ENCODE results near the gene WDR1.

The WDR1 gene

GRCh38 chr4:10109995-10110670, 6.5 kb downstream of the WDR1 start:
- Histone ChIP-seq H3K9ac (ENCODE audit: low read length) (no peak overlapping the region), H3K9me3 (ENCODE audit: low read length) (no peaks in the 10 kb centered on the region), H3K4me1 (ENCODE audit: insufficient read depth, low read length) (peaks cover 100% of the 10 kb centered on the region), H3K4me3 (ENCODE audit: low read depth in 1 of 2, low read length in 2 of 2) (peak overlapping the region in 1 of 2 donors; percentile 12), H3K27ac (ENCODE audit: low read depth, low read length) (peak overlapping the region; percentile 37), H3K36me3 (ENCODE audit: insufficient read depth, low read length) (peaks cover 75% of the 10 kb centered on the region), H3K27me3 (ENCODE audit: control insufficient read depth in 1 of 2, insufficient read depth in 2 of 2, low read length in 2 of 2) (no peaks in the 10 kb centered on the region)

GRCh38 chr4:10108818-10109783, 7.5 kb downstream of the WDR1 start:
- H3K4me1 ChIP-seq (ENCODE audit: insufficient read depth, low read length): peaks cover 100% of the 10 kb centered on the region
- no peaks in the 10 kb centered on the region for H3K27me3 ChIP-seq (ENCODE audit: control insufficient read depth in 1 of 2, insufficient read depth in 2 of 2, low read length in 2 of 2)
- H3K36me3 ChIP-seq (ENCODE audit: insufficient read depth, low read length): peaks cover 67% of the 10 kb centered on the region
- H3K27ac ChIP-seq (ENCODE audit: low read depth, low read length): peak overlapping the region; percentile 51
- H3K4me3 ChIP-seq (ENCODE audit: low read depth in 1 of 2, low read length in 2 of 2): peak overlapping the region in 1 of 2 donors; percentile 10
- no peak overlapping the region for H3K9ac ChIP-seq (ENCODE audit: low read length)
- H3K9me3 ChIP-seq (ENCODE audit: low read length): no peaks in the 10 kb centered on the region

- H3K4me1 ChIP-seq (ENCODE audit: insufficient read depth, low read length): peaks cover 100% of the 10 kb centered on the region
- no peak overlapping the region for H3K9ac ChIP-seq (ENCODE audit: low read length)
- peak overlapping the region; percentile 59 for H3K27ac ChIP-seq (ENCODE audit: low read depth, low read length)
- H3K27me3 ChIP-seq (ENCODE audit: control insufficient read depth in 1 of 2, insufficient read depth in 2 of 2, low read length in 2 of 2): no peaks in the 10 kb centered on the region
- peak overlapping the region in 1 of 2 donors; percentile 37 for H3K4me3 ChIP-seq (ENCODE audit: low read depth in 1 of 2, low read length in 2 of 2)
- H3K36me3 ChIP-seq (ENCODE audit: insufficient read depth, low read length): peaks cover 60% of the 10 kb centered on the region
- no peaks in the 10 kb centered on the region for H3K9me3 ChIP-seq (ENCODE audit: low read length)
These were observed 8.2 kb downstream of the WDR1 start for GRCh38 chr4:10108391-10108790.

GRCh38 chr4:10107111-10108091, 9.2 kb downstream of the WDR1 start:
- Histone ChIP-seq H3K9ac (ENCODE audit: low read length) (no peak overlapping the region), H3K36me3 (ENCODE audit: insufficient read depth, low read length) (peaks cover 58% of the 10 kb centered on the region), H3K4me3 (ENCODE audit: low read depth in 1 of 2, low read length in 2 of 2) (peak overlapping the region in 1 of 2 donors; percentile 37), H3K4me1 (ENCODE audit: insufficient read depth, low read length) (peaks cover 100% of the 10 kb centered on the region), H3K27ac (ENCODE audit: low read depth, low read length) (peak overlapping the region; percentile 76), H3K27me3 (ENCODE audit: control insufficient read depth in 1 of 2, insufficient read depth in 2 of 2, low read length in 2 of 2) (no peaks in the 10 kb centered on the region), H3K9me3 (ENCODE audit: low read length) (no peaks in the 10 kb centered on the region)

GRCh38 chr4:10106421-10107039, 10.1 kb downstream of the WDR1 start:
- no peaks in the 10 kb centered on the region for H3K9me3 ChIP-seq (ENCODE audit: low read length)
- H3K9ac ChIP-seq (ENCODE audit: low read length): no peak overlapping the region
- peak overlapping the region; percentile 75 for H3K27ac ChIP-seq (ENCODE audit: low read depth, low read length)
- H3K4me3 ChIP-seq (ENCODE audit: low read depth in 1 of 2, low read length in 2 of 2): peak overlapping the region in 1 of 2 donors; percentile 37
- H3K27me3 ChIP-seq (ENCODE audit: control insufficient read depth in 1 of 2, insufficient read depth in 2 of 2, low read length in 2 of 2): no peaks in the 10 kb centered on the region
- peaks cover 52% of the 10 kb centered on the region for H3K36me3 ChIP-seq (ENCODE audit: insufficient read depth, low read length)
- peaks cover 100% of the 10 kb centered on the region for H3K4me1 ChIP-seq (ENCODE audit: insufficient read depth, low read length)

- Histone ChIP-seq H3K4me1 (ENCODE audit: insufficient read depth, low read length) (peaks cover 100% of the 10 kb centered on the region), H3K4me3 (ENCODE audit: low read depth in 1 of 2, low read length in 2 of 2) (peak overlapping the region in 1 of 2 donors; percentile 37), H3K36me3 (ENCODE audit: insufficient read depth, low read length) (peaks cover 47% of the 10 kb centered on the region), H3K9me3 (ENCODE audit: low read length) (no peaks in the 10 kb centered on the region), H3K27me3 (ENCODE audit: control insufficient read depth in 1 of 2, insufficient read depth in 2 of 2, low read length in 2 of 2) (no peaks in the 10 kb centered on the region), H3K9ac (ENCODE audit: low read length) (no peak overlapping the region), H3K27ac (ENCODE audit: low read depth, low read length) (peak overlapping the region; percentile 75)
These were observed 10.7 kb downstream of the WDR1 start for GRCh38 chr4:10105920-10106319.

GRCh38 chr4:10105421-10105820, 11.2 kb downstream of the WDR1 start:
- H3K9me3 ChIP-seq (ENCODE audit: low read length): no peaks in the 10 kb centered on the region
- no peak overlapping the region for H3K4me3 ChIP-seq (ENCODE audit: low read depth in 1 of 2, low read length in 2 of 2)
- no peak overlapping the region for H3K9ac ChIP-seq (ENCODE audit: low read length)
- peak overlapping the region; percentile 75 for H3K27ac ChIP-seq (ENCODE audit: low read depth, low read length)
- no peaks in the 10 kb centered on the region for H3K27me3 ChIP-seq (ENCODE audit: control insufficient read depth in 1 of 2, insufficient read depth in 2 of 2, low read length in 2 of 2)
- H3K4me1 ChIP-seq (ENCODE audit: insufficient read depth, low read length): peaks cover 100% of the 10 kb centered on the region
- H3K36me3 ChIP-seq (ENCODE audit: insufficient read depth, low read length): peaks cover 42% of the 10 kb centered on the region

- no peak overlapping the region for H3K4me3 ChIP-seq (ENCODE audit: low read depth in 1 of 2, low read length in 2 of 2)
- H3K27ac ChIP-seq (ENCODE audit: low read depth, low read length): peak overlapping the region; percentile 64
- H3K36me3 ChIP-seq (ENCODE audit: insufficient read depth, low read length): peaks cover 39% of the 10 kb centered on the region
- peaks cover 100% of the 10 kb centered on the region for H3K4me1 ChIP-seq (ENCODE audit: insufficient read depth, low read length)
- H3K9me3 ChIP-seq (ENCODE audit: low read length): no peaks in the 10 kb centered on the region
- peak overlapping the region; percentile 34 for H3K9ac ChIP-seq (ENCODE audit: low read length)
- no peaks in the 10 kb centered on the region for H3K27me3 ChIP-seq (ENCODE audit: control insufficient read depth in 1 of 2, insufficient read depth in 2 of 2, low read length in 2 of 2)
These were observed 11.7 kb downstream of the WDR1 start for GRCh38 chr4:10104991-10105276.

- Histone ChIP-seq H3K36me3 (ENCODE audit: insufficient read depth, low read length) (peaks cover 41% of the 10 kb centered on the region), H3K4me3 (ENCODE audit: low read depth in 1 of 2, low read length in 2 of 2) (no peak overlapping the region), H3K4me1 (ENCODE audit: insufficient read depth, low read length) (peaks cover 100% of the 10 kb centered on the region), H3K27ac (ENCODE audit: low read depth, low read length) (peak overlapping the region; percentile 64), H3K9me3 (ENCODE audit: low read length) (no peaks in the 10 kb centered on the region), H3K9ac (ENCODE audit: low read length) (peak overlapping the region; percentile 34), H3K27me3 (ENCODE audit: control insufficient read depth in 1 of 2, insufficient read depth in 2 of 2, low read length in 2 of 2) (no peaks in the 10 kb centered on the region)
These were observed 12.2 kb downstream of the WDR1 start for GRCh38 chr4:10104211-10104990.

All from muscle layer of colon (tissue), 2 donors.